SKM-1 treated with dmso at 0.1 percent for 144 hours (cell line): ENCODE data around the gene SETBP1.

Experiments
- DNase-seq: peaks from one replicate; lab custom pipeline; 2025; ENCODE audit not compliant: unreplicated experiment; lab: John Stamatoyannopoulos, UW

SETBP1 gene

GRCh38 chr18:44837482-44838180 lies 156.9 kb downstream of the SETBP1 start:
- DNase-seq: no peak

GRCh38 chr18:44838971-44839666 lies 158.4 kb downstream of the SETBP1 start:
- DNase-seq: peak; percentile 87

- no peak for DNase-seq
Measured at GRCh38 chr18:44840058-44840790, 159.5 kb downstream of the SETBP1 start.

GRCh38 chr18:44841221-44841620 lies 160.5 kb downstream of the SETBP1 start:
- DNase-seq: no peak

- no peak for DNase-seq
Measured at GRCh38 chr18:44841752-44842587, 161.3 kb downstream of the SETBP1 start.

DNA sequence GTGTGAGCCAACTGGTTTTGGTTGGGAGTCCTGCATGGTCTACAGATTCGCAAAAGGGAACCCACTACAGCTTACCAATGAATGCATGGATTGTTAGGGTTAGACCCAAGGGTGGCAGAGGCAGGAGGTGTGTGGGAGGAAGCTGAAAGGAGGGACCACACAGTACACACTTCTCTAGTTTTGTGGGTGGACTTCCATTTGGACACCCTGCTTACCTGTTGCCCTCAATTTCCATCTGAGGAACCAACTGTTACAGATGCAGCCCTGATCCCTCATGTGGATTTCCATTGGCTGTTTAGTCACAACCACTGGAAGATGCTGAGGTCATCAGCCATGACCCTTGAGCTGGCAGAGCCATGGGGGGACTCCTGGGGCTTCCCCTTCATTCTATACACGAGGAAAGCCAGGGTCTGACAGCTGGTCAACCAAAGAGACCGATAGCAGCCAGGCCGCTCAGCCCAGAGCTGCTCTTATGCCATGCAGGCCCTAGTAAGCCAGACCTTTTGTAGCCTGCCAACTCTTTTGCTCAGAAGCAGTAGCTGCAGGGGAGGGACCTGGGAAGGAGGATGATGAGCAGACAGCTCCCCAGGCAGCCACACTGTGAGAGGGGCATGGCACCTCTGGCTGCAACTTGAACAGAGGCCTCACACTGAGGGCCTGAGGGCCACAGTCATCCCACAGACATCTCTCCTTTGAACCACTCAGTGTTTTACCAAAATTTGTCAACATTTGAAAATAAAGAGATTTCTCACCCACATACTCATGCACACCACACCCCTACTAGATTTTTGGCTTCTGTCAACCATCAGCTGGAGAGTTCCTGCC lies 162.1 kb downstream of the SETBP1 start:
- DNase-seq: no peak

DNA sequence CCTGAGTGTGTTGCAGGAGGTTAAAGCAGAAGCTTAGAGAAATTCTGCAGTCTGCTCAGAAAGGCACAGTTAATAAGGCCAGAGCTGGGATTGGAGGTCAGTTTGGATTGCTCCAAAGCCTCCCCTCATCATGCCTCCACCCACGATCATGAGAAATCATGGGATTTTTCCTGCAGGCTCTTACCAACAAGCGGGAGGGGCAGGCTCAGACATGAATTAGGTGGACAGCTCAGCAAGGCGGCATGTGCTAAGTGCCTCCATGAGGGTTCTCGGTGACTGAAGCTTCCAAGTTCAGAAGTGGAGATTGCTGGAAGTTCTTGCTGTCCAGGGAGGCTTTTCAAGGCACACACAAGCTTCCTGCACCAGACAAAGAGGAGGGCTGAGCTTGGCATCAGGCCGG lies 163.8 kb downstream of the SETBP1 start:
- DNase-seq: no peak

DNA sequence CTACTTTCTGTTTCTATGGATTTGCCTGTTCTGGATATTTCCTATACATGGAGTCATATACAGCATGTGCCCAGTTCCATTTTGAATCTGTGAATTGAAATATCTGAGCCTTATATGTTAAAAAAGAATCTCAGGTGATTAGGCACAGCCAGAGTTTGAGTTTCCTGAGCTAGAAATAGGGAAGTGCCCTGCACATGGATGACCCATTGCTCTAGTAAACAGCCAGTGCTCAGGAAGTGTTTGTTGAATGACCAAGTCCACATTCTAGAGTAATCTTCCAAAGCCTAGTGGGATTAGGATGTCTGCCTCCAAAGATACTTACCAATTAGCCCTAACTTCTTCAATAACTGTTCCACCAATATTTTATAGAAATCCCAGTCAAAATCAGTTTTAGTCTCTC lies 165.8 kb downstream of the SETBP1 start:
- DNase-seq: no peak

- DNase-seq: no peak
Measured at GRCh38 chr18:44848644-44849335, 168.1 kb downstream of the SETBP1 start.

- DNase-seq: no peak
Measured at GRCh38 chr18:44849361-44849760, 168.7 kb downstream of the SETBP1 start.

- DNase-seq: no peak
Measured at GRCh38 chr18:44850001-44850400, 169.3 kb downstream of the SETBP1 start.

DNA sequence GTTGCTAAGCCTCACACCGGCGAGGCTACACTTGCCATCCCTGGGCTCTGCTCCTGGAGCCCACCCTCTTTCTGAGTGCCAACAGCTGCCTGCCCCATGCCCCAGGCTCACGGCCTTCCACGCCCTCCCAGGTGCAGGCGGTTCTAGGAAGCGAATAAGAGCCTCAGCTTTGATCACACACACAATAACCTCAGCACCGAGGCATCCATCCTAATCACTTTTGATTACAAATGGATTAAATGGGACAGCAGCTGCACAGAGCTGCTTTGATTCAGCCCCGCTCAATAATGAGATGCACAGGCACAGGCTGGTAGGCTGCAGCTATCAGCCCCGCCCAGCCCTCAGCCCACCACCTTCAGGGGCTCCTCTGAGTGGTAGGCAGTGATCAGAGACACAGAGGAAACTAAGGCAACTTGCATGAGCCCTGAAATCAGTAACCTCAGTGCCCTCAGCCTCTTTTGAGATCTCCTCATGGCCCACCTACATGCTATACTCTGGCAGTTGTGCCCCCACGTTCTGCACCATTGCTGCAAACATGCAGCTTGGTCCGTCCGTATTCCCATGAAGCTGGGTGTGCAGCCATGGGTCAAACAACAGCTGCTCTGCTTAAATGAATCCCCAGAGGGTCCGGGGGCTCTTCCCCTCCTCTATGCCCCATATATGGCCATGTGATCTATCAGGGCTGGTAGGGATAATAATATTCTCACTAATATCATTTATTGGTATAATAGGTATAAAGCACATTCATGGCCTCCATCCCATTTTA lies 171.4 kb downstream of the SETBP1 start:
- DNase-seq: no peak

GRCh38 chr18:44852818-44853217 lies 172.1 kb downstream of the SETBP1 start:
- DNase-seq: no peak

DNA sequence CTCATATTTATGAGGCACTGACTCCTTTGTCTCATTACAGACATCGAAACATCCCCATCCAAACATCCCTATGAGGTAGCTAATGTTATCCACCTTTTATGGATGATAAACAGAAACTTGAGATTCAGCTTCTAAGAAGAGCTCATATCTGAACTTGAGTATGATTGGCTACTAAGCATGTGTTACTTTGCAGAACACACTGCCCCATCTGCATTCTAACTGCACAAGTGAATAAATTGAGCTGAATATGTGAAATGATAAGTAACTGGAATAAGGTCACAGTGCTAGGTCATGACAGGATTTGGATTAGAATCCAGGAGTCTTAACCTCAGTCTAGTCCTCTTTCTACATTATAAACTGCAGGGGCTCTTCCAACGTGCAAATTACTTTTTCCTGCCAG lies 172.7 kb downstream of the SETBP1 start:
- DNase-seq: no peak

DNA sequence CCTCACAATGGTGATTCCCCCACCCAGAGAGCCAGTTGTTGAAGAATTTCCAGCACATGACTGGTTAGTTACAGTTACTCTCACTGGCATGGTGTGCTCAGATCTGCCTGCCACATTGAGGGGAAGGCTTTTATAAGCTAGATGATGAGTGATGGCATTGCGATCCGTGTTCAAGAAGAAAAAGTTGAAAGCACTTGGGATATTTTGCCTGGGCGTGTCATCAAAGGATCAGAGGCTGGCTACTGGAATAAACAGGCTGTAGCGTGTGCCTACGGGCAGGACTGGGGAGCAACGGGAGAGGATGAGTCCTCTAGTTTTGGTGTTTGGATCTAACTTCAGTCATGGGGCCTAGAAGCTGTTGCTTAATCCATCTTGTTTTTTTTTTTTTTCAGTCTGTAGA lies 175.0 kb downstream of the SETBP1 start:
- no peak for DNase-seq

DNA sequence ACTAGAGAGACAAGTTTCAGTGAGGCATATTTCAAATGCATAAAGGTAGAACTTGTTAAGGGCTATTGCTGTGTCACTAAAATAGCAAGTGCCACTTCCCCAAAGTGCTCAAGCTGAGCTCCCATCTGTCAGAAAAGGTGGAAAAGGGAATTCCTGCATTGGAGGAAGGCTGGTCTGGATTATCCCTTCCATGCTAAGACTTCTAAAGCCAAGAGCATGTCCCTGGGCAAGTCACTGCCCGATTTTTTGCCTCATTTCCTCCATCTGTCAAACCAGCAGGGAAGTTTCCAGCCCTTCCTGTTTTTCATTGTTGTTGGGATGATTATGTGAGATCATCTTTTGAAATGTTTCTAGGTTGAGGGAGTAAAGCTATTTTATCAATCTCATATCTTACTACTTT lies 175.5 kb downstream of the SETBP1 start:
- DNase-seq: no peak

DNA sequence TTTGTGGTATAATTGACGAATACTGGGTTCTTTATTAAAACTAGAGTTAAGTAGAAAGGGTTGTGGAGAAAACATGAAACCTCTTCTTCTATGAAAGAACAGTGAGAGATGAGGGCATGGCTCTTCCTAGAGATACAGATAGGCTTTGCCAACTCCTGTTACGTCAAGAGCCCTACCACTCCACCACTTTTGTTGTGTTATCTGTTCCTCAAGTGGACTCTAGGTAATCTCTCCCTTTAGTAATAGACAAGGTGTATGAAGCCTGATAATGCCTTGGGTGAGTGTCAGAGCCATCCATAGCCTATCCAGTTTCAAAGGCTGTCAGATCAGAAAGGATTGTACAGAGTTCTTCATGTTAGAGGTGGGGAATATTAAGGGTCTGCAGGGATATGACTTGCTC lies 176.4 kb downstream of the SETBP1 start:
- no peak for DNase-seq

- DNase-seq: no peak
Measured at GRCh38 chr18:44857744-44858491, 177.2 kb downstream of the SETBP1 start.
